PC-3 (cell line): ENCODE measurements around the gene ARHGEF11. TPM values are rescaled to one million over a fixed set of nuclear protein-coding genes. Genes with fewer than 3 reads are reported as not detected.

Source experiments
- ATAC-seq: fragments of 200-7000 bp; cut with Tn5 transposase; 2 replicates; pipeline ENCODE4 v1.9.1; 2020; ENCODE audit warnings: mild to moderate bottlenecking, moderate library complexity
- BruUV-seq: library from RNA; stranded (reverse); fragments of 400-500 nt; replicated peaks from 2 replicates; lab custom pipeline; 2021; lab: Mats Ljungman, UMichigan
- CTCF ChIA-PET: fragments of 300-600 bp; sonication (Branson Sonifier 250); formaldehyde crosslinking; loops from one replicate; lab custom pipeline; 2022; ENCODE audit warnings: antibody characterized with exemption; lab: Charles Lee
- POLR2A ChIA-PET: fragments of 300-600 bp; sonication (Branson Sonifier 250); formaldehyde crosslinking; loops from one replicate; lab custom pipeline; 2022; ENCODE audit warnings: antibody characterized with exemption; ENCODE audit not compliant: unreplicated experiment; lab: Charles Lee
- DNase-seq: peaks from one replicate; pipeline ENCODE4 v3.0.0-alpha.2; 2015
- H2AFZ ChIP-seq: fragments of 300-600 bp; sonication (generic); 2 replicates; pipeline ENCODE4 v1.6.0; 2016; ENCODE audit warnings: antibody characterized with exemption, low read length
- H3F3A ChIP-seq: fragments of 300-600 bp; sonication (generic); one replicate; pipeline ENCODE4 v1.6.0; 2017; ENCODE audit warnings: antibody characterized with exemption, low read length, control low read depth, mild to moderate bottlenecking; ENCODE audit not compliant: unreplicated experiment
- H3K27ac ChIP-seq: fragments of 300-600 bp; sonication (generic); 2 replicates; pipeline ENCODE4 v1.5.1; 2016; ENCODE audit warnings: mild to moderate bottlenecking, low read length
- H3K27me3 ChIP-seq: fragments of 300-600 bp; sonication (generic); 2 replicates; pipeline ENCODE4 v1.6.1; 2016; ENCODE audit warnings: low read length, mixed read lengths
- H3K36me3 ChIP-seq: fragments of 300-600 bp; sonication (generic); 2 replicates; pipeline ENCODE4 v1.6.1; 2016; ENCODE audit warnings: low read depth, mixed run types, low read length, mixed read lengths
- H3K4me1 ChIP-seq: fragments of 300-600 bp; sonication (generic); 2 replicates; pipeline ENCODE4 v1.5.1; 2016; ENCODE audit warnings: low read length; ENCODE audit not compliant: insufficient read depth
- H3K4me2 ChIP-seq: fragments of 300-600 bp; sonication (generic); 2 replicates; pipeline ENCODE4 v1.6.0; 2016; ENCODE audit warnings: low read length
- H3K4me3 ChIP-seq: fragments of 300-600 bp; sonication (generic); 2 replicates; pipeline ENCODE4 v1.5.1; 2016; ENCODE audit warnings: mild to moderate bottlenecking, low read length, mixed read lengths
- H3K79me2 ChIP-seq: fragments of 300-600 bp; sonication (generic); 2 replicates; pipeline ENCODE4 v1.6.1; 2017; ENCODE audit warnings: low read length, mixed read lengths
- H3K9ac ChIP-seq: fragments of 300-600 bp; sonication (generic); 2 replicates; pipeline ENCODE4 v1.6.0; 2016; ENCODE audit warnings: mild to moderate bottlenecking, low read length
- H3K9me2 ChIP-seq: fragments of 300-600 bp; sonication (generic); replicated peaks from 2 replicates; pipeline ENCODE4 v1.6.1; 2016; ENCODE audit warnings: mixed run types, low read length, mixed read lengths
- H3K9me3 ChIP-seq: fragments of 300-600 bp; sonication (generic); 2 replicates; pipeline ENCODE4 v1.6.1; 2016; ENCODE audit warnings: low read length, mixed read lengths
- H4K20me1 ChIP-seq: fragments of 300-600 bp; sonication (generic); 2 replicates; pipeline ENCODE4 v1.6.1; 2016; ENCODE audit warnings: low read length, mixed read lengths
- CTCF ChIP-seq: fragments of 300-600 bp; sonication (generic); conservative IDR thresholded peaks from 2 replicates; pipeline ENCODE4 v1.5.1; 2017; ENCODE audit warnings: antibody characterized with exemption, low read depth, mild to moderate bottlenecking, low read length
- EZH2 ChIP-seq: fragments of 300-600 bp; sonication (generic); IDR thresholded peaks from one replicate; pipeline ENCODE4 v1.6.1; 2017; ENCODE audit warnings: antibody characterized with exemption, mild to moderate bottlenecking, low read length; ENCODE audit not compliant: unreplicated experiment
- EZH2phosphoT487 ChIP-seq: fragments of 300-600 bp; sonication (generic); IDR thresholded peaks from 2 replicates; pipeline ENCODE4 v1.6.1; 2018; ENCODE audit warnings: mild to moderate bottlenecking, antibody characterized with exemption, low read length, borderline replicate concordance
- intact Hi-C: fragments of 100-400 bp; cut with micrococcal nuclease; formaldehyde crosslinking; loops from 2 replicates; pipeline ENCODE4 v1.9.0; 2023
- total RNA-seq: library from RNA; depleted of rRNA; stranded (reverse); fragments of >200 nt; gene quantifications from 2 replicates; pipeline ENCODE4 v1.2.3, GENCODE V29; 2014

ARHGEF11 gene
- total RNA-seq, 1 experiment from 2014 or later: 31.1 TPM

GRCh38 chr1:156931974-156932710 is 113.4 kb downstream of the ARHGEF11 start:
- H3K27me3 ChIP-seq: no peaks in the 10 kb centered on the region
- no peak overlapping the region for H3K4me3 ChIP-seq
- no peak overlapping the region for H2AFZ ChIP-seq
- no peak overlapping the region for H3K27ac ChIP-seq
- ChIA-PET CTCF (no interaction called here), POLR2A (interaction anchor here (0.6 kb wide), 1 partner anchor 11 kb away, joined by 3 read pairs; no protein-coding TSS in a partner anchor)
- no peaks in the 10 kb centered on the region for H3F3A ChIP-seq
- H3K9me3 ChIP-seq: no peaks in the 10 kb centered on the region
- H3K9ac ChIP-seq: no peak overlapping the region
- H4K20me1 ChIP-seq: no peaks in the 10 kb centered on the region
- intact Hi-C loops: no loop called here
- H3K9me2 ChIP-seq: no peaks in the 10 kb centered on the region
- 0 out of 2 replicates have a peak, but pooled peaks cover 2% of the 10 kb centered on the region for H3K36me3 ChIP-seq
- peaks cover 5% of the 10 kb centered on the region for H3K4me1 ChIP-seq
- no peak for TF ChIP-seq EZH2
- no peak for TF ChIP-seq EZH2phosphoT487
- TF ChIP-seq CTCF: no peak
- DNase-seq (no peak), ATAC-seq (no peak)
- no peaks in the 10 kb centered on the region for H3K79me2 ChIP-seq
- H3K4me2 ChIP-seq: no peak overlapping the region
- no TSS peak for BruUV-seq

- H3K9ac ChIP-seq: no peak overlapping the region
- ATAC-seq: no peak
- intact Hi-C loops: no loop called here
- H3K4me2 ChIP-seq: no peak overlapping the region
- H3K4me1 ChIP-seq: peaks cover 12% of the 10 kb centered on the region
- no peak overlapping the region for H2AFZ ChIP-seq
- no peaks in the 10 kb centered on the region for H3K36me3 ChIP-seq
- no peaks in the 10 kb centered on the region for H4K20me1 ChIP-seq
- ChIA-PET POLR2A (no interaction called here), CTCF (no interaction called here)
- TF ChIP-seq EZH2: no peak
- no peak for TF ChIP-seq CTCF
- TF ChIP-seq EZH2phosphoT487: no peak
- no peaks in the 10 kb centered on the region for H3F3A ChIP-seq
- no TSS peak for BruUV-seq
- H3K9me3 ChIP-seq: no peaks in the 10 kb centered on the region
- H3K27me3 ChIP-seq: no peaks in the 10 kb centered on the region
- no peak overlapping the region for H3K27ac ChIP-seq
- H3K9me2 ChIP-seq: no peaks in the 10 kb centered on the region
- H3K4me3 ChIP-seq: no peak overlapping the region
- DNase-seq: no peak
- no peaks in the 10 kb centered on the region for H3K79me2 ChIP-seq
Measured at GRCh38 chr1:156931211-156931952, 114.2 kb downstream of the ARHGEF11 start.
